Mononuclear cell (primary cell): ENCODE results near the gene TMA7B. TPM values are rescaled to one million over a fixed set of nuclear protein-coding genes. Genes with fewer than 3 reads are reported as not detected.

ENCODE experiments used
- H3K27me3 ChIP-seq: 2 replicates; pipeline ENCODE4 v1.6.0; 2011; ENCODE audit warnings: low read length, control low read depth; ENCODE audit not compliant: insufficient read depth
- H3K4me1 ChIP-seq: 2 replicates; pipeline ENCODE4 v1.5.1; 2011; ENCODE audit warnings: mild to moderate bottlenecking, low read length, control low read depth; ENCODE audit not compliant: insufficient read depth
- H3K4me3 ChIP-seq: 2 replicates; pipeline ENCODE4 v1.5.1; 2011; ENCODE audit warnings: mild to moderate bottlenecking, low read length, moderate library complexity
- H3K9me3 ChIP-seq: 2 replicates; pipeline ENCODE4 v1.5.1; 2011; ENCODE audit warnings: low read depth, mild to moderate bottlenecking, control low read depth, low read length
- total RNA-seq: library from RNA; depleted of rRNA; stranded (reverse); fragments of >200 nt; gene quantifications from one replicate; pipeline ENCODE4 v1.2.3, GENCODE V29; 2012

TMA7B gene
- total RNA-seq = 7.9 TPM

DNA sequence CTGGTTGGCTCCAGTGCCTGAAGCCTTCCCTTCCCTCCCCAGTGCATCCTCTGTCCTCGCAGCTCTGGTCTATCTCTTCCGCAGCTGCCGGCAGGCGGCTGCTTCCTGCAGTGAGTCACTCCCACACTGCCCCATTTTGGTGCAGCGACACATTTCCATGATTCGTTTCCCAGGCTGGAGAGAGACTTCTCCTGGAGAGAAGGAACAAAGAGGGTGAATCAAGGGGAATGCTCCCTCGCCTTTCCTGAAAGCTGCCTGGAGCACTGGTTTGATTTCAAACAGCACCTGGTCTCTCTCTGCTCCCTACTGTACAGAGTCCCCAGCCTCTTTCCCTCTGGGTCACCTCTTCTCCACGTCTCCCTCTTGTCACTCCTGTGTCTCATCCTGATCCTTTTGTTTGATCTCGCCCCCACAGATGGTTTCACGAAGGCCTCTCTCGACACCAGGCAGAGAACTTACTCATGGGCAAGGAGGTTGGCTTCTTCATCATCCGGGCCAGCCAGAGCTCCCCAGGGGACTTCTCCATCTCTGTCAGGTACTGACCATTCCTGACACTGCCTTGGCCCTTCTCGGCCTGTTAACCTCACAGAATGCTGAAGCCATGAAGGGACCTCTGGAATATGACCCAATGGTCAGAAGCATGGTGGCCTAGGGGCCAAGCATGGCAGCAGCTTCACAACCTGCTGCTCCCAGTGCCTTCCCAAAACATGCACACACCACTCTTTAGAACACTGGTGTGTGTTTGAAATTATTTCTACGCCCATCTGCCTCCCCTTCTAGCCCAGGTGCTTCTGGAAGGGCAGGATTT, at the start of gene TMA7B:
Gene TMA7B (plus strand): TSS at position 758 of the 808 bp plus-strand sequence. CDS start 3,978 bp downstream, outside the sequence.
- Histone ChIP-seq H3K4me1 (peaks cover 83% of the 10 kb centered on the region), H3K4me3 (no peak within 1 kb of the TSS), H3K27me3 (no peaks in the 10 kb centered on the region), H3K9me3 (no peaks in the 10 kb centered on the region)

DNA sequence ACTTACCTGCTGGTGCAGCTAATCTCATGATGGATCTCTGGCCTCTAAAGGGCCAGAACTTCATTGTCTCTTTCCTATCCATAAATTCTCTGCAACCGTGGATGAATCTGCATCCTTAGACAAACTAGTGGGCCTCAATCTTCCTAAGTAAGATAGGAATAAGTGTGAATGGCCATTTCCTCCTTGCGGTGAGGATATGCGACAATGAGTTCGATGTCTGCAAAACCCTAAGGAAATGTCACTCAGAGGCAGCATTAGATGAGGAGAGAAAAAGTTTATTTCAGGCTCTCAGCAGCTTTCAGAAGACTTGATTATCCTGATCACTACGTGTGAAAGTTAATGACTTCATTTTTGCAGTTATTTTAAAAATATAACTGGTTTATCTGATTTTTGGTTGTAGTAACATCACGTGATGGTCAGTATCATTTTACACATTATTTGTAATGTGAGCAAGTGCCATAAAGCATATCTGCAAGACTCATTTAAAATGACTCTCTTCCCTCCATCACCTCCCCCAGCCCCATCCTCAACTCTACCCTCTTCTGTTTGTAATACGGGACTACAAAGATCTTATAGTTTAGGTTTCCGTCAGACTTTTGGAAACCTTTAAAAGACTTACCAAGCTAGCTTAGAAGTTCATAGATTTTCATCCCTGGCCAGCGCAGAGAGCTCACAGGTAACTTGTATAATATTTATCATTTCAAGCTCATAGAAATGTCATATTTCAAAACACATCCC, 49.2 kb upstream of the TMA7B start:
- Histone ChIP-seq H3K9me3 (no peaks in the 10 kb centered on the region), H3K27me3 (no peaks in the 10 kb centered on the region), H3K4me1 (peaks cover 72% of the 10 kb centered on the region), H3K4me3 (no peak overlapping the region)

- Histone ChIP-seq H3K9me3 (no peaks in the 10 kb centered on the region), H3K4me3 (no peak overlapping the region), H3K27me3 (no peaks in the 10 kb centered on the region), H3K4me1 (peaks cover 85% of the 10 kb centered on the region)
Measured at GRCh38 chr22:39913321-39913720, 46.9 kb upstream of the TMA7B start.

- no peaks in the 10 kb centered on the region for H3K9me3 ChIP-seq
- no peaks in the 10 kb centered on the region for H3K27me3 ChIP-seq
- H3K4me3 ChIP-seq = no peak overlapping the region
- H3K4me1 ChIP-seq = peaks cover 82% of the 10 kb centered on the region
Measured at GRCh38 chr22:39913886-39914285, 46.3 kb upstream of the TMA7B start.

DNA sequence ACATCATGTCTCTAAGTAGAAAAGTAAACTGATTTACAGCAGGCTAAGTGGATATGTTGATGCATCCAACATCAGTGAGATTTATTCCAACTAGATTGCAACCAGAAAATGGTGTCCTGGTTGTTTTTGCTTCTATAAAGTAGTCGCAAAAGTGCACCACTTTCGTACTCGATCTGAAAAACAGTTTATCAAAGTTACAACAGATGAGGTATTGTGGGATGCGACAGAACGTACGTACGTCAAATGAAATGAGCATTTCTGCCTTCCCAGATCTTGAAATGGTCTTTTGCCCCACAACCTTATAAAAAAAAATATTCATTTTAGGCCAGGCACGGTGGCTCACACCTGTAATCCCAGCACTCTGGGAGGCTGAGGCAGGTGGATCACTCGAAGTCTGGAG, 45.6 kb upstream of the TMA7B start:
- Histone ChIP-seq H3K27me3 (no peaks in the 10 kb centered on the region), H3K4me3 (no peak overlapping the region), H3K9me3 (no peaks in the 10 kb centered on the region), H3K4me1 (peaks cover 79% of the 10 kb centered on the region)

- Histone ChIP-seq H3K9me3 (no peaks in the 10 kb centered on the region), H3K4me1 (peaks cover 79% of the 10 kb centered on the region), H3K27me3 (no peaks in the 10 kb centered on the region), H3K4me3 (no peak overlapping the region)
Measured at GRCh38 chr22:39915295-39915726, 44.9 kb upstream of the TMA7B start.

GRCh38 chr22:39916496-39916895, 43.7 kb upstream of the TMA7B start:
- Histone ChIP-seq H3K4me1 (peaks cover 77% of the 10 kb centered on the region), H3K27me3 (no peaks in the 10 kb centered on the region), H3K4me3 (no peak overlapping the region), H3K9me3 (no peaks in the 10 kb centered on the region)

DNA sequence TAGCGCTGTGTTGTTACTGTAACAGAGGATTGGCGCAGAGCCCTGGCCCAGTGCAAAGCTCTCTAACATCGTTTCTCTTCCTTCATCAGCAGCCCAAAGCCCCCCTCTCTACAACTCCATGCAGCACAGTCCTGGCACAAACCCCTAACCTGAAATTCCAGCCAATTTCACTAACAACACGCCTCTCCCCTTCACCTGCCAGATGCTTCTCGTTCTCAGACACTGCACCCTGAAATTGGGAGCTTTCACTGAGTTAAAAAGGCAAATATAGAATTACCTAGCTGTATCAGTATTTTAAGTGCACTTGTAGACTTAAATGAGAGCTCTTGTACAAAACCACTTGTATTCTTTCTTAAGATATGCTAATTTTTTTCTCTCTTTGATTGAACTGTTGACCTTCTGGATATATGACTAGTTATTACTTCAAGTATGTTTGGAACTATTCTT, 43.0 kb upstream of the TMA7B start:
- Histone ChIP-seq H3K4me3 (no peak overlapping the region), H3K27me3 (no peaks in the 10 kb centered on the region), H3K9me3 (no peaks in the 10 kb centered on the region), H3K4me1 (peaks cover 73% of the 10 kb centered on the region)

DNA sequence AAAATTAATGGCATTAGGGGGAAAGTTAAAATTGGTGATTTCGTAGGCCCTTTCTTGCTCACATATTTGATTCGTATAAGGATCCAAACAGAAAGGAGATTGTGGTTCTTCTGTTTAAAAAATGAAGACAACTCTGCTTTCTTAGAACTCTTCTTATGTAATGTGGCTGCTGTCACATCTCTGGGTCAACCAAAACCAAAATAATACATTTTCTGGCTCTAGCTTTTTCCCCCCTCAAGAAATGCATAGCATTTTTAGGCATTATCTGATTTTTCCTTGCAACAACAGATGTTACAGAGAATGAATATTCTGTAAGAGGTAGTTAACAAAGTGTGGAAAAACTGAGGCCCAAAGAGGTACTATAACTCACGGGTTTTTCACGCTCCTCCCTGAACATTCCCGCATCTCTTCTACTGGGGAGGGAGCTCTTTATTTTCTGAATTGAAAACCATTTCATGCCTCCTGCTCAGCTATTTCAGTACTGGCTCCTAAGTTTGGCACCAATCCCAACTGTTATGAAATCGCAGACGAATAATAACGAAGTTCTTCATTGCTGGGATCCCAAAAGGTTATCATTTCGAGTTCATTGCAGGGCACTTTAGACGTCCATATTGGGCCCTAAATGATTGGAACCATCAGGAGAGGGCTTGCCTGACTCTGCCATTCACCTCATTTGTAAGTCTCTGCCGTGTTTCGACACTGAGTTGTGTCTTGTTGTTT, 42.3 kb upstream of the TMA7B start:
- no peaks in the 10 kb centered on the region for H3K9me3 ChIP-seq
- no peaks in the 10 kb centered on the region for H3K27me3 ChIP-seq
- peaks cover 73% of the 10 kb centered on the region for H3K4me1 ChIP-seq
- H3K4me3 ChIP-seq = no peak overlapping the region

- no peak overlapping the region for H3K4me3 ChIP-seq
- H3K4me1 ChIP-seq = peaks cover 71% of the 10 kb centered on the region
- H3K27me3 ChIP-seq = no peaks in the 10 kb centered on the region
- H3K9me3 ChIP-seq = no peaks in the 10 kb centered on the region
Measured at GRCh38 chr22:39920134-39920743, 40.0 kb upstream of the TMA7B start.

- Histone ChIP-seq H3K9me3 (no peaks in the 10 kb centered on the region), H3K27me3 (no peaks in the 10 kb centered on the region), H3K4me1 (peaks cover 82% of the 10 kb centered on the region), H3K4me3 (no peak overlapping the region)
Measured at GRCh38 chr22:39923696-39924095, 36.5 kb upstream of the TMA7B start.

- Histone ChIP-seq H3K9me3 (no peaks in the 10 kb centered on the region), H3K27me3 (no peaks in the 10 kb centered on the region), H3K4me1 (peaks cover 84% of the 10 kb centered on the region), H3K4me3 (no peak overlapping the region)
Measured at GRCh38 chr22:39924286-39924685, 35.9 kb upstream of the TMA7B start.

DNA sequence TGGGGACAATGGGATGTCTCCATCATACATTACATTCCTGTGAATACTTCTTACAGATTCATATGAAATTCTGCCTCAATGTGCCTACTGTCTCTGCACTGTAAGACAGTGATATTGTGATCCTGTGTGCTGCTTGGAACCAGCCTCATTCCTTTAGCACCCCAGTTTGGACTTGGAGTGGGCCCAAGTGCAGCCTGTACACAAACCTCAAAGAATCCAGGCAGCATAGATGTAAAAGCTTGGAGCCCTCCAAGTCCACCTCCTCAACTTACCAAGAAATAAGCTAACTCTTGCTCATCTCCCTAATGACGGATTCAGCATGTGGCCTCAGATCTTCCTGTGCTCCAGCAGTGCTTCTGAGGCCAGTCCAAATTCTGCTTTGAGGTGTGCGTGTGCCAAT, 34.9 kb upstream of the TMA7B start:
- H3K9me3 ChIP-seq = no peaks in the 10 kb centered on the region
- peaks cover 84% of the 10 kb centered on the region for H3K4me1 ChIP-seq
- H3K4me3 ChIP-seq = no peak overlapping the region
- H3K27me3 ChIP-seq = no peaks in the 10 kb centered on the region

- H3K4me1 ChIP-seq = peaks cover 84% of the 10 kb centered on the region
- H3K9me3 ChIP-seq = no peaks in the 10 kb centered on the region
- peak overlapping the region; percentile 37 for H3K4me3 ChIP-seq
- no peaks in the 10 kb centered on the region for H3K27me3 ChIP-seq
Measured at GRCh38 chr22:39925909-39926679, 34.1 kb upstream of the TMA7B start.
